RPMI8226 (cell line): ENCODE data around the gene PPM1M.

Experiments used
- DNase-seq: peaks from one replicate; pipeline ENCODE4 v3.0.0-alpha.2; 2015

The PPM1M gene

DNA sequence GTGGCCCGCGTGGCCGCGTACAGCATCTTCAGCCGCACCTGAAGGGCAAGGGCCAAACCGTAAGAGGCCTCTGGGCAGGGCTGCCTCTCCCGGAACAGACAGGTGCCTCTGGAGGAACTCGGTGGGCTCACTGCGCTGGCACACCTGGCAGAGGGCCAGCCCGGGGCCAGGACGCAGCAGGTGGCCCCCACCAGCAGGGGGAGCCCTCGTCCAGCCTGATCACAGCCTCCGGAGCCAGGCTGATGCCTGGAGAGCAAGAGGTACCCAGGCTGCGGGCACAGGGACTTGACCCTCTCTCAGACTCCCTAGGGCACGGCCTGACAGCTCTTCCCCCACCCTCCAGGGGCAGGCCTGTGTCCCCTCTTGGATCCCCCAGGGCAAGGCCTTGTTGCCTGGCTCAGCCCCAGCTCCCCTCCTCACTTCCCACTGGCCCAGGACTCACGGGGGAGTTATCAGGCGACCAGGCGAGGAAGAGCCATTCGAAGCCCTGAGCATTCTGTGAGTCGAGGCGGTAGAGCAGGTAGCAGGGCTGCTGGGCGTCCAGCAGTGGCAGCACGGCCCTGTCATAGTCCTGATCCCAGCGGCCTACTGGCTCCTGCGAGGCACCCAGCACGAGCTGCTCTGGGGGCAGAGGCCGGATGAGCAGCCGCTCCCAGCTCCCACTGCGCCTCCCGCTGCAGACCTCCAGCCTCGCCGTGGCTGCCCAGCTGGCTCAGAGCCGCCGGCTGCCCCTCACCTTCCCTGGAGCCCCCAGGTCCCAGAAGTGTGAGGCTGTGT lies 13.9 kb upstream of the PPM1M start:
- DNase-seq = peak; percentile 84

DNA sequence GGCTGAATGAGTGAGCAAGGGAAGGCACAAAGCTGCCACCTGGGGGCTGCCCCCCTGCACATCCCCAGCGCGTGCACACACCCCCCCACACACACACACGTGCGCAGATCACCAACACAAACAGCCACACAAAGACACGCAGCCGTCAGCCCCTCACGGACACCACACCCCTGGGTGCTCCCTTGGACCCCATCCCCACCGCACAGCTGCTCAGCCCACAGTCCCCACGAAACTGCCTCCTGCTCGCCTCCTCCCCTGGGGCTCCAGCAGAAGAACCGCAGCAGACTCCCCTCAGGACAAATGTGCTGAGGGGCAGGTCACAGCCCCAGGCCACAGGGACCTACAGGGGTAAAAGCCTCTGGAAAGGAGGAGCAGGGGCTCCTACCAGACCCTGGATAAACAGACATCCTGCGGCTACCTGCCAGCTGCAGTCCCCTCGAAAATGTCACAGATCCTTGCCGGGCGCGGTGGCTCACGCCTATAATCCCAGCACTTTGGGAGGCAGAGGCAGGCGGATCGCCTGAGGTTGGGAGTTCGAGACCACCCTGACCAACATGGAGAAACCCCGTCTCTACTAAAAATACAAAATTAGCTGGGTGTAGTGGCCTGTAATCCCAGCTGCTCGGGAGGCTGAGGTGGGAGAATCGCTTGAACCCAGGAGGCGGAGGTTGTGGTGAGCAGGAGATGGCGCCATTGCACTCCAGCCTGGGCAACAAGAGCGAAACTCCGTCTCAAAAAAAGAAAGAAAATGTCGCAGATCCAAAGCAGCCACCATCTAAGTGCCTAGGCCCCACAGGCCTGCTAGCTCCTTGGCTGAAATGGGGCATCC lies 13.1 kb upstream of the PPM1M start:
- DNase-seq = no peak

DNA sequence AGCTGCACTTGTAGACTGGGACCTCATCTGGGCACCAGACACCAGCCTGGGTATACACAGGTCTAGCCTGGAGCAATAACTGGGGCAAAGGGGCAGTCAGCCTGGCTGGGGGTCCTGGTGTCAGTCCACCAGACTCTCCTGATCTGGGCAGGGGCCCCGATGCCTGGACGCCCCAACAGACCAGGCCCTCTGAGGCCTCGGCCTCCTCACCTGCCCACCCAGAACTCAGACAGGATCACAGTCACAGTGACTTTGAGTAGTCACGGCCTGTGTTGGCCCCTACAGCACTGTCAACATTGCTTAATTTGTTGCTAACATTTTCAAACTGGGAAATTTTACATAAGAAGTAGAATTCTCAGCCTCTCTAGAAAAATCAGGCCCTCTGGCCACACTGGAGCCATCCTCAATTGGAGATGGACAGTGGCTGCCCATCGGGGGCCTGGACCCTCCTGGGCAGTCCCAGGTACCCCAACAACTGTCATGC lies 12.4 kb upstream of the PPM1M start:
- DNase-seq = no peak

DNA sequence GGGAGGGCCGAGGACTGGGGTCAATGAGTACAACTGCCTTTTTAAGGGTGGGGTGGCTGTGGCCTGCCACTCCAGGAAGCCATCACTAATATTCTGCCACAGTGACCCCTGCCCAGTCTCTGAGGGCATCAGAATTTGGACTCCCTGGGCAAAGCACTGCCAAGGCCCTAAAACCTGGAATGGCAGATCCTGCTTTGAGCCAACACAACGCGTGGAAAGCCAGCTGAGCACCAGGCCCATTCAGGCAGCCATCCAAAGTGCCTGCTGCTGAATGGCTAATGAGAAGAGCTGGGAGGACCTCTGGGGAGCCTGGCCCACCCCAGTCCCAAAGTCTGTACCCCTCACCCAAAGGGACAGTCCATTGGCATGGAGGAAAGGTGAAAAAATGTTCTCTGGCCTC lies 11.6 kb upstream of the PPM1M start:
- no peak for DNase-seq

DNA sequence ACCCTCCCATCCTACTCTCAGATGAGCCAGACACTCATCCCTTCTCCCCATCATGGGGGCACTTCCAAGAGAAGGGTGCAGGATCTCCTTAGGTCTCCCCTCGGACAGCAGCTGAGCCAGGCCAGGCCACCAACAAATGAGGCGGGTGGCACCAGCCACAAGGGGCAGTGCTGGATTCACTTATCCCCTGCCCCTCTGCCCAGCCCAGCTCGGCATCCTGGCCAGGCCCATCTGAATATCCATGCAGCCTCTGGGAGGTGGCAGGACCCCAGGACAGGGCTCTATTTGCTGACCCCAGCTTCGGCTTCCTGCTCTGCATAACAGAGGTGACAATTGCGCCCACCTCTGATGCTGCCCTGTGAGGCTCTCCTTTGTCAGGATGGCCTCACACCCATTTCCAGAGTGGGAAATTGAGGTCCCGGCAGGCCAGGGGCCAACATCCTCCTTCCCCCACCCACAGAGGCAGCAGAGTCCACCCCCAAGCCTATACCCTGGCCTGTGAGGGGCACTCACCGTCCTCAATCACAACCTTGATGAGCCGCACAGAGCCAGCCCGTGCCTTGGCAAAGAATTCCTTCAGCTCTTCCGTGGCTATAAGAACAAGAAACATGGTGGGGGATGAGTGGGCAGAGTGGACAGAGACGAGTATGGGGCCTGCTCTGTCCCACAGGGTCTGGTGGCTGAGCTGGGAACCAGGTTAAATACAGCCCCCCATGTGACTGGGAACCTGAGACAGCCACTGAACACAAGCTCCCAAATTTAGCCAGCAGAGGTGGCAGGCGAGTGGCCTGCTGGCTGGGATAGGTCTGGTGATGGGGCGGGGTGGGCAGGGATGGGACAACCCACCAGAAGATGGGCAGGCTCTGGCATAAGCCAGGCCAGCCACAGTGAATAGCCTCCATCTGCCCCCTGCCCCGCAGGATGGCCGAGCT lies 10.8 kb upstream of the PPM1M start:
- DNase-seq = no peak

DNA sequence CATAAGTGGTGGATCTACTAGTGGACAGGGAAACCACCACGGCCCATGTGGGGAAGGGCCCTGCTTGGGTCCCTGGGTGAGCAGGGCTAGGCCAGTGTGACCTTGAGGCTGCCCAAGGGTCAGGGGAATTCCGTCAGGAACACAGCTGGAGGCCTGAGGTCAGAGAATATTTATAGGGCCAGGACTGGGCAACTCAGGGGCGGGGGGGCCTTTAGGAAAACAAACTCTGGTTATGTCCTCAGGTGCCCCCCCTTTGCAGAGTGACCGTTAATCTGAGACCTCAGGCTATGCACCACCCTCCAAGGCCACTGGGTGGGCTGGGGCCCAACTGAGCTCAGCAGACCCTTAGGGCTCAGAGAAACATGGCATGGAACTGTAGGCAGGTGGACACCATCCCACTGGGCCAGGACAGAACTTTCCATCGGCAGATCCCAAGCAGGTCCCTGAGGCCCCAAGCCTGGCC lies 9.1 kb upstream of the PPM1M start:
- DNase-seq = no peak

DNA sequence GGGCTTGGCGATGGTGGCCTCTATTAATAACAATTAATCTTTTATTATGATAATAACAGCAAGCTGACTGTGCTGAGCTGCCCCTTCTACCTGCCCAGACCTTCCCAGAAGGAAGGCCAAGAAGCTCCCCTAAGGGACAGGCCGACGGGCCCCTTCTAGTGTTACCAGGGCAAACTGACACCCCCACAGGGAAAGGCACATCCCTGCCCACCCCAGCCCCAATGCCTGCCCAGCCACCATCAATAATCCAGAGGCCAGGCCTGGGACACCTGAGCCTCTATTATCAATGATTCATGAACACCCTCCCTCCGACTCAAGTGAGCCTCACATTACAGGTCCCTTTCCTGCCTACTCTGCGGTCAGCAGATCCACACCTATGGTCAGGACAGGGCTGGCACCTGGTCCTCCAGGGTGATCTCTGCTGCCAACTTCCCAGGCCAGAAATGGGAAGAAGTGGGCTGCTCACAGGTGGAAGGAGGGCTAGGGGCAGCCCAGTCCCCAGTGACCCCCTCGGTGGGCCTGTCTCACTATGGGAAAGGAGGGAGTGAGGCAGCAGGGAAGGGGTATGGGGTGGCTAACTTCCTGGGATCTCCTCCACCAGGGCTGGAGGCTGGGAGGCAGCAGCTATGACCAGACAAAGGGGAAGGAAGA lies 8.4 kb upstream of the PPM1M start:
- no peak for DNase-seq

DNA sequence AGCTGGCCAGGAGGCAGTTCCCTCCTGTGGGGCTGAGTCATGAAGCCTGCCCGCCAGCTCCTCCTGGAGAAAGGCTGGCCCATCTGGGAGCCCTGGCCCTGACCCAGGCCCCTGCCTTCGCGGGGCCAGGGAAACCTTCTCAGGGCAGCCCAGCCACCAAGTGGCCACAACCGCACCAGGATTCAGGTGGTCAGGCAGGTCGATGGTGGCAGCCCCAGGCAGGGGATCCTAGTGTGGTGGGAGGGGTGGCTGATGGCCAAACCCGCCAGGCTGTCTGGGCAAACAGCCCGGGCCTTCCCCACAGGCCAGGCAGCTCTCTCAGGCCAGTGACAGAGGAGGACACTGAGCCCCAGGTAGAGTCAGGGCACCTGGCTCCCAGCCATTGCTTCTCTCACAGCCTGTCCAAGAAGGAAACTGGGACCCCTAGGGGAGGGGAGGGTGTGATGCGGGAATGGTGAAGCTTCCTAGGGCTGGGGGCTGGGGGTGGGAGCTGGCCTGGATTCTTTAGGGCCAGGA lies 7.8 kb upstream of the PPM1M start:
- DNase-seq = peak; percentile 69

DNA sequence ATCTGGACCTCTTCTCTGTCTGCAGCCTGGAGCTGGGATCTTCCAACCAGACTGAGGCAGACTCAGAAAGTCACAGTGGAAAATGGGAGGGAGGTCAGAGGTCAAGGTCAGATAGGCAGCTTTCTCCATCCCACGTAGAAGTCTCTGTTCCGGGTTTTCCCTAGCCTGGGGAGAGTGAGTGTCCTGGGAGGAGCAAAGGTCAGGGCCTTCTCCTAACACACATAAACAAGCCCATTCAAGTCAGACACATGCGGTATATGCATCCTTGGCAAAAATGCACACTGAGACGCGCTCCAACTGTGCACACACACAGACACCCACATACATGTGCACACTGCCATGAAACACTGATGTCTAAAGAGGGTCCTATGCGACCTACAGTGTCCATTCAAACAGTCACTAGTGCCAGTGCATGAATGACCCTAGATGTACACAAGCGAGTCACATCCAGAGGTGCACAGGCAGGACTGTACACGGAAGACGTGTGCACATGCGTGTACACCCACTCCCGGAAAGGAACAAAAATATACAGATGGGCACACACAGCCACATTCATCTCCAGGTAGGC lies 7.3 kb upstream of the PPM1M start:
- peak; percentile 41 for DNase-seq

DNA sequence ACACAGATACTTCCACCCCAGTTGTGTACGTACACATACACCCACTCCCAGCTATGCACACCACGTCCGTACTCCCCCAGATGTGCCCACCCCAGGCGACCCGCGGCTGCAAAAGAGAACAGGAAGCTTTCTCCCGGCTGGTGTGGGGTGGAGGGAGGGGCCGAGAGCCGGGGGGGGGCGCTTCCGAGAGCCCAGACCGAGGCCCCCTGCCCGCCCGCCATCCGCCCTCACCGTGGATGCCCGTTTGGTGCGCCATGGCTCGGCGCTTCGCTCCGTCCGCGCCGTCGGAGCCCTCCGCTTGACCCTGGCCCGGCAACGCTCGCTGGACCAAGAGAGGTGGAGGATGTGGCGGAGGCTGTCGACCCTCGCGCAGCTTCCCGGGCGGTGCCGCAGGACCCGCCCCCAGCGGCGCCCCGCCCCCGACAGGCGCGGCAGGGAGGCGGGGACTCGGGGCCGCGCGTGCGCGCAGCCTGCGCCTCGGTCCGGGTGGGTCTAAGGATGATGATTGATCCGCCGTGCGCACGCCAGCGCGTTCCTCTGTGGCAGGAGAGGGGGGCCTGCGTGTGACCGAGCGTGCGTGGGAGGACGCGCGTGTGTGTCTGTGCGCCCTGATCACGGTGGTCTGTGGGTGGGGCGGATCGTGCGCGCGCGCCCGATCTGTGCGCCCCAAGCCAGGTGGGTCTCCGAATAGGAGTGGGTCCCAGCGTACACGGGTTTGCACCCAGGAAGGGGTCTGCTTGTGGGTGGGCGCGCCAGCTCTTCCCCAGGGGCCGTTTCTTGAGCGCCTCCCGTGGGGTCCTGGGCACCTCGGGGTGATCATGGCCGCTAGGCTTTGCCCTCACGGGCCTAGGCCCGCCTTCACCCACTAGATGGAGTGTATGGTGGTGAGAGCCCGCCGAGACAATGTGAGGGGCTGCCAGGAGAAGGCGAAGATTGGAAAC lies 6.5 kb upstream of the PPM1M start, which contains the start of gene TWF2:
TWF2 (minus strand) TSS at position 398 of the 941 bp plus-strand sequence; CDS start at position 256, 142 bp downstream.
- peak; percentile 87 for DNase-seq

DNA sequence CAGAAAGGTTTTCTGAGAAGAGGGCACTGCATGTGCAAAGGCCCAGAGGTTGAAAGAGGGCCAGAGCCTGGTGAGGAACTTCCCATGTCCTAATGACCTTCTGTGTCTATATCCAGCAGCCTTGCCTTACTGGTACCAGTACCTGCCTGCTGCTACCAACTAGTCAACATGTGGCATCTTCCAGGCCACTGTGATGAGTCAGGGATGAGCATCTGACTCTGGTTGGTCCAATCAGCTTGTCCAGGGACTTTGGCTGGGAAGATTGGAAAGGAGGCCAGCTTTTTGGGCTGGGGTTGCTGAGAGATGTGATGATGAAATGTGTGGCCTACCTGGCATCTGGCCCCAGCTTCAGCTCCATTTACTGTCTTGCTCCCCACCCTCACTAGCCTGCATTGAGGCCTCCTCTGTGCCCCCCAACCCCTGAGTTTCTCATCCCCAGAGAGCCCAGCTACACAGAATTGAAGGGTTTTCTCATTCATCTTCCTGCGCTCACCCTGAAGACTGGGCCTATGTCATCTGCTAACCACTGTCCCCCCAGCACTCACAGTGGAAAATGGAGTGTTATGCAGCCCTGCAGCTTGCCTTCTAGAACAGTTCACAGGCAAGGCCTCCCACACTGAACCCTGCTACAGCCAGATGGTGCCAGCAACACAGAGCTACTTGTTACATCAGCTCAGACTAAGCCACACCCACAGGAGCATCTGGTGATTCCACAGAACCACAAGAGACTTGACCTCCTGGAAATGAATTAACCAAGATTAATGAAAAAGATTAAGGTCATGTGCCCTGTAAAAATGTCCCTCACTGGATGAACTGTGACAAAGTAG lies 5.3 kb upstream of the PPM1M start:
- peak; percentile 86 for DNase-seq

DNA sequence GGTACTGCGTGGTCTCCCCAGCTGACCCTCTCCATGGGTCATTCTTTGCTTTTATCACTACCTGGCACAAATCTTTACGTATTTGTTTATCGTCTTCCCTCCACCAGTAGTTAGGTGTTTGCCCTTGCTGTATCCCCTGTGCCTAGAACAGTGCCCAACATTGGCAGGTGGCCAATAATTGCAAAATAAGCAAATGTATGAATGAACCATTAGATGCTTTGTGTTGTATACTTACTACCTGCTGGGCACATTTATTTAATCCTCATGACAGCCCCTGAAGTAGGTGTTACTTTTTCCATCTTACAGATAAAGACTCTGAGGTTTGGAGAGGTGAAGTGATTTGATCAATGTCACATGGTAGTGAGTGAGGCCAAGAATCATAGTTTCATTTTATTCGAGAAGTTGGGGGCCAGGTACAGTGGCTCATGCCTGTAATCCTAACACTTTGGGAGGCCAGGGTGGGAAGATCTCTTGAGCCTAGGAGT lies 4.6 kb upstream of the PPM1M start:
- no peak for DNase-seq

DNA sequence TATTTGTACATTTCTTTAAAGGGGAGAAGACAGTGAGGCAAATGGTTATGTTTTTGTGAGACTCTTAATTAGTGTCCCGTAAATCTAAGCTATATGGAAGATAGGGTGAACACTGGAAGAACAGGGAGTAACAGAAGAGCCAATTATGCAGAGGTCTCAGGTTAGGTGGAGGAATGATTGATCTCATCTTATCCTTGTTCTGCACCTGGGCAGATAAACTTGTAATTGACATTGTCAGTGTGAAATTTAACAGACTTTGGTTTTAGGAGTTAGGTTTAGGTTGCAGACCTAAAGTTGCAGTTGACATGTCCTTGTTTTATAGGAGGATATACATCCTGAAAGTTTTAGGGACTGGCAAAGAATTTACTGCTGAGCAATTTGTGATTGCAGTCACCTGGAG lies 3.5 kb upstream of the PPM1M start:
- no peak for DNase-seq

DNA sequence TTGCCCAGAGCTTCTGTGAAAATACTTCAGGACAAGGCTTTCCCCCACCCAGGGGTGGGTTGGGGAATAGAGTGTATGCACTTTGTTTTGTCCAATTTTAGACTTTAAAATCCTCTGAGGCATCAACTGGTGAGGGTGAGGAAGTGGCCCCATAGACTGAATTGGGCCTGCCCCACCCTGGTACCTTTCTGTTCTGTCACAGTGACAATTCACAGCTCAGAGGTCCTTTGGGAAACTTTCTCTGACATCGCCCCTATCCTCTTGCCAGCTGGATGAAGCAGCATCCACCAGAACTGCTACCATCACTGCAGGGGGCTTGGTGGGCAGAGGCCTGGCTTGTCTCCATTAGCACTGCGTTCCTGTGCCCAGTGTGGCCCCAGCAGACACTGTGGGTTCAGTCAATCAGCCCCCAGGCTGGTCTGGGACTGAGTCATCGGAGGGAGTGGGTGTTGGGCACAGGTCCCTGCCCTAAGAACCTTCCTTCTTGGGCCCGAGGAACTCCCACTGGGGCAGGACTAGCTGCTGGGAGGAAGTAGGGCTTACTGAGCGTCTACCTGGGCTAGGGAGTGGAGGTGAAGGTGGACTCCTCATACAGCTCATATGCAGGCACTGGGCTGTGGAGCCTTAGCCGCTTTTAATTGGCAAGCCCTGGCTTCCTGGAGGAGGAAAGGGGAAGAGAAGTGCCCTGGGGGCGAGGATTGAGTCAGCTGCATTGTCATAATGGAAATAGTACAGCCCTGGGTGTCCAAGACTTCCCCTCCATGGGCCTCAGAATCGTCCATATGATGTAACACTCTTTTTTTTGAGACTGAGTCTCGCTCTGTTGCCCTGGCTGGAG lies 1.5 kb upstream of the PPM1M start:
- DNase-seq = no peak

DNA sequence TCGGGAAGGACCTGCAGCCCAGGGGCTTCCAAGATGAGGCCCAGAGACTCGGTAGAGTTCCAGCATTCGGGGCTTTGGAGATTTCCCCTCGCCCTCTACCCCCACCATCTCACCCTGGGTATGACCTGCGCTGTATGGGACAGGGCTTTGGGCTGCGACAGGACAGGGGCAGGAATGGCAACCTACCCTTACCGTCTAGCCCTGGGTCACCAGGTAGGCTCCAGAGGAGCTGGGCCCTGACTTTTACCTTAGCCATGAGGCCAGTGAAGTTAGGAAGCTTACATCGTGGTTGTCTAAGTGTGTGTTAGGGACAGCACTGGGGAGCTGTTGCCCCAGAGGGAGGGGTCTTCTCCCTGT lies 683 bp downstream of the PPM1M start:
- DNase-seq = no peak

DNA sequence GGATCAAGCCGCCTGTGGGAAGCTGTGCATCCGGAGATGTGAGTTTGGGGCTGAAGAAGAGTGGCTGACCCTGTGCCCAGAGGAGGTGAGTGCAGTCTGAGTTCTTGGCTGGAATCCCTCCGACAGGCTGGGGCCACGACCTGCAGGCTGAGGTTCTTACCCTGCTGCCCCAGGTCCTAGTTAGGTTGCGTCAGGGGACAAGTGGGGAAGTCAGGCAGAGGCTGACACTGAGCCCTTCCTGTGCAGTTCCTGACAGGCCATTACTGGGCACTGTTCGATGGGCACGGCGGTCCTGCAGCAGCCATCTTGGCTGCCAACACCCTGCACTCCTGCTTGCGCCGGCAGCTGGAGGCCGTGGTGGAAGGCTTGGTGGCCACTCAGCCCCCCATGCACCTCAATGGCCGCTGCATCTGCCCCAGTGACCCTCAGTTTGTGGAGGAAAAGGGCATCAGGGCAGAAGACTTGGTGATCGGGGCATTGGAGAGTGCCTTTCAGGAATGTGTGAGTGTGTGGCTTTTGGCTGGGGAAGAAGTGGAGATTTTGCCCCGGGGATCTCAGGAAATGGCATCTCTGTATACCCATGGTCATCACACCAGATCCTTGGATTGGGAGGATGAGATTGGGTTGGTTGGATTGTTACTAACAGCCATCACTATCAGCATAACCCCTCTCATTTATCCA lies 1.3 kb downstream of the PPM1M start:
- no peak for DNase-seq

DNA sequence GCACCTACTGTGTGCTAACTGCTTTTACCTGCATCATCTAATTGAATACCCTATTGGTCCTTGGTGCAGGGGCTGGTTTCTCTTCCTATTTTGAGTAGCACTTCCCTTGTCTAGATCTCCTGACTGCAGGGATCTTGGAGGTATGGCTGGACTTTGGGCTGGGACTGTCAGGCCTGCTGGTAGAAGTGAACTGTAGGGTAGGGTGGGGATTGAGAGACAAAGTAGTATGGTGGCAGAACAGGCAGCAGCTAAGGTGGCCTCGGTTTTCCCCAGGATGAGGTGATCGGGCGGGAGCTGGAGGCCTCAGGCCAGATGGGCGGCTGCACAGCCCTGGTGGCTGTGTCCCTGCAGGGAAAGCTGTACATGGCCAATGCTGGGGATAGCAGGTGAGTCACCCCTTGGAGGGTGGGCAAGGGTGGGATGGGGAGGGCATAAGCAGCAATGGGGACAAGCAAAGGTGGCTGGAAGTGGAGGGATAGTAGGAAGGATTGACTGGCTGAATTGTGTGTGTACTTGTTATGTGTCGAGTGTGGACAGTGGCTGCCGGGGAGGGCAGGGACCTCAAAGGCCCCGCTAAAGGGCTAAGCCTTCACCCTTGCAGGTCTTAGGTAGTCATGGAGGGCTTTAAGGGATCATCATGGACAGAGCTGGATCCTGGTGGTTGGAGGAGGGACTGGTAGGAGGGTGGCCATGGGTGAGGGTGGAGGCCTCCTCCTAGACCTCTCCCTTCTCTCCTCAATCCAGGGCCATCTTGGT lies 2.0 kb downstream of the PPM1M start:
- DNase-seq = no peak
